Ramos (cell line): Measurements from ENCODE around the gene TRIP13.

Experiments
- in situ Hi-C: fragments of 300-500 bp; cut with MboI; formaldehyde crosslinking; loops from one replicate; pipeline ENCODE4 v1.14.3; 2022; ENCODE audit warnings: low sequenced_read_pairs; ENCODE audit not compliant: unreplicated experiment

Gene TRIP13

GRCh38 chr5:962801-963200 is 70.1 kb downstream of the TRIP13 start:
- in situ Hi-C loops = no loop called here

- in situ Hi-C loops = no loop called here
Observed at GRCh38 chr5:963310-963672, 70.6 kb downstream of the TRIP13 start.

- in situ Hi-C loops = no loop called here
Observed at GRCh38 chr5:963673-964531, 71.2 kb downstream of the TRIP13 start.

GRCh38 chr5:964821-965220 is 72.1 kb downstream of the TRIP13 start:
- in situ Hi-C loops = no loop called here

GRCh38 chr5:965604-966344 is 73.1 kb downstream of the TRIP13 start:
- in situ Hi-C loops = no loop called here

- in situ Hi-C loops = no loop called here
Observed at GRCh38 chr5:966345-966710, 73.6 kb downstream of the TRIP13 start.

- in situ Hi-C loops = no loop called here
Observed at GRCh38 chr5:966941-967340, 74.3 kb downstream of the TRIP13 start.
